ENCODE measurements around the gene CDK5RAP2. TPM values are rescaled to one million over a fixed set of nuclear protein-coding genes. Genes with fewer than 3 reads are reported as not detected.

The CDK5RAP2 gene
- total RNA-seq, 6 experiments from 2014 or later: 28.4 to 40.8 (median 36.8) TPM

GRCh38 chr9:120431268-120431667 lies 148.7 kb downstream of the CDK5RAP2 start:
- H3K27ac Mint-ChIP-seq: no peak overlapping the region
- peaks cover 10% of the 10 kb centered on the region for H3K36me3 Mint-ChIP-seq (ENCODE audit: low read depth)
- H3K9me3 Mint-ChIP-seq: no peaks in the 10 kb centered on the region
- TF ChIP-seq, protein P1, sequence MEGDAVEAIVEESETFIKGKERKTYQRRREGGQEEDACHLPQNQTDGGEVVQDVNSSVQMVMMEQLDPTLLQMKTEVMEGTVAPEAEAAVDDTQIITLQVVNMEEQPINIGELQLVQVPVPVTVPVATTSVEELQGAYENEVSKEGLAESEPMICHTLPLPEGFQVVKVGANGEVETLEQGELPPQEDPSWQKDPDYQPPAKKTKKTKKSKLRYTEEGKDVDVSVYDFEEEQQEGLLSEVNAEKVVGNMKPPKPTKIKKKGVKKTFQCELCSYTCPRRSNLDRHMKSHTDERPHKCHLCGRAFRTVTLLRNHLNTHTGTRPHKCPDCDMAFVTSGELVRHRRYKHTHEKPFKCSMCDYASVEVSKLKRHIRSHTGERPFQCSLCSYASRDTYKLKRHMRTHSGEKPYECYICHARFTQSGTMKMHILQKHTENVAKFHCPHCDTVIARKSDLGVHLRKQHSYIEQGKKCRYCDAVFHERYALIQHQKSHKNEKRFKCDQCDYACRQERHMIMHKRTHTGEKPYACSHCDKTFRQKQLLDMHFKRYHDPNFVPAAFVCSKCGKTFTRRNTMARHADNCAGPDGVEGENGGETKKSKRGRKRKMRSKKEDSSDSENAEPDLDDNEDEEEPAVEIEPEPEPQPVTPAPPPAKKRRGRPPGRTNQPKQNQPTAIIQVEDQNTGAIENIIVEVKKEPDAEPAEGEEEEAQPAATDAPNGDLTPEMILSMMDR (IDR thresholded peaks at IDR 0.05): no peak
- H3K4me1 Mint-ChIP-seq (ENCODE audit: low read depth): peaks cover 27% of the 10 kb centered on the region
- DNase-seq: no peak
- H3K27me3 Mint-ChIP-seq (ENCODE audit: insufficient read depth): peaks cover 3% of the 10 kb centered on the region; the same call in 1 of the 2 replicates
- H3K4me3 Mint-ChIP-seq: no peak overlapping the region

- Mint-ChIP-seq H3K27ac (no peak overlapping the region), H3K36me3 (ENCODE audit: low read depth) (peaks cover 17% of the 10 kb centered on the region), H3K4me1 (ENCODE audit: low read depth) (no peaks in the 10 kb centered on the region), H3K9me3 (no peaks in the 10 kb centered on the region), H3K27me3 (ENCODE audit: insufficient read depth) (peaks cover 2% of the 10 kb centered on the region; the same call in 1 of the 2 replicates), H3K4me3 (no peak overlapping the region)
- DNase-seq: no peak
- TF ChIP-seq, protein P1 (IDR thresholded peaks at IDR 0.05): no peak
Observed at GRCh38 chr9:120424248-120424647, 155.7 kb downstream of the CDK5RAP2 start.

GRCh38 chr9:120423812-120424211 lies 156.2 kb downstream of the CDK5RAP2 start:
- Mint-ChIP-seq H3K9me3 (no peaks in the 10 kb centered on the region), H3K36me3 (ENCODE audit: low read depth) (peaks cover 20% of the 10 kb centered on the region), H3K27ac (no peak overlapping the region), H3K4me1 (ENCODE audit: low read depth) (no peaks in the 10 kb centered on the region), H3K27me3 (ENCODE audit: insufficient read depth) (peaks cover 2% of the 10 kb centered on the region; the same call in 1 of the 2 replicates), H3K4me3 (no peak overlapping the region)
- no peak for DNase-seq
- TF ChIP-seq, protein P1 (IDR thresholded peaks at IDR 0.05): no peak

GRCh38 chr9:120421977-120422376 lies 158.0 kb downstream of the CDK5RAP2 start:
- Mint-ChIP-seq H3K4me1 (ENCODE audit: low read depth) (peaks cover 8% of the 10 kb centered on the region), H3K27ac (no peak overlapping the region), H3K36me3 (ENCODE audit: low read depth) (peaks cover 25% of the 10 kb centered on the region), H3K4me3 (no peak overlapping the region), H3K27me3 (ENCODE audit: insufficient read depth) (peaks cover 2% of the 10 kb centered on the region), H3K9me3 (no peaks in the 10 kb centered on the region)
- TF ChIP-seq, protein P1 (IDR thresholded peaks at IDR 0.05): no peak
- no peak for DNase-seq

- no peak overlapping the region for H3K4me3 Mint-ChIP-seq
- TF ChIP-seq, protein P1 (IDR thresholded peaks at IDR 0.05): no peak
- H3K9me3 Mint-ChIP-seq: no peaks in the 10 kb centered on the region
- peaks cover 12% of the 10 kb centered on the region for H3K4me1 Mint-ChIP-seq (ENCODE audit: low read depth)
- H3K36me3 Mint-ChIP-seq (ENCODE audit: low read depth): peaks cover 27% of the 10 kb centered on the region
- H3K27me3 Mint-ChIP-seq (ENCODE audit: insufficient read depth): no peaks in the 10 kb centered on the region; the same call in none of the 2 replicates
- DNase-seq: no peak
- H3K27ac Mint-ChIP-seq: no peak overlapping the region
Observed at GRCh38 chr9:120418315-120418714, 161.7 kb downstream of the CDK5RAP2 start.

All from HFFc6 (cell line).